K562 (cell line): ENCODE measurements around the gene ABCB9. TPM values are rescaled to one million over a fixed set of nuclear protein-coding genes. Genes with fewer than 3 reads are reported as not detected.

Experiments used
- CBX2 ChIP-seq: fragments of 200-600 bp; sonication (generic); IDR thresholded peaks from one replicate; pipeline ENCODE4 v1.6.1; 2012; ENCODE audit warnings: mild to moderate bottlenecking, low read length, inconsistent platforms; ENCODE audit not compliant: insufficient read depth, poor library complexity, severe bottlenecking
- GATAD2A ChIP-seq: fragments of 450-650 bp; IDR thresholded peaks from 2 replicates; pipeline ENCODE4 v1.6.1; 2017
- KLF1 ChIP-seq: fragments of 450-650 bp; IDR thresholded peaks from 2 replicates; pipeline ENCODE4 v1.6.1; 2016; ENCODE audit warnings: missing genetic modification characterization, missing compliant biosample characterization
- NFATC3 ChIP-seq: fragments of 450-650 bp; IDR thresholded peaks from 2 replicates; pipeline ENCODE4 v1.6.1; 2017; ENCODE audit warnings: mild to moderate bottlenecking
- NR1H2 ChIP-seq: sonication (generic); formaldehyde crosslinking; IDR thresholded peaks from 2 replicates; pipeline ENCODE4 v1.4.0; 2020; ENCODE audit warnings: mild to moderate bottlenecking, missing genetic modification reagents
- SNRNP70 ChIP-seq: fragments of 200-400 bp; formaldehyde crosslinking; optimal IDR thresholded peaks from 2 replicates; pipeline ENCODE3; 2017; ENCODE audit warnings: low read depth, low read length
- STAT5B ChIP-seq: fragments of 250-450 bp; sonication (Bioruptor Pico); IDR thresholded peaks from 2 replicates; pipeline ENCODE4 v1.8.0; 2021; ENCODE audit warnings: mild to moderate bottlenecking, inconsistent platforms
- ZBTB8A ChIP-seq: fragments of 450-650 bp; IDR thresholded peaks from 2 replicates; pipeline ENCODE4 v1.6.1; 2018; ENCODE audit warnings: mild to moderate bottlenecking, moderate library complexity; ENCODE audit not compliant: partially characterized antibody
- ZNF280A ChIP-seq: fragments of 450-650 bp; IDR thresholded peaks from 2 replicates; pipeline ENCODE4 v1.6.1; 2018; ENCODE audit warnings: mild to moderate bottlenecking, low read depth; ENCODE audit not compliant: partially characterized antibody
- ZNF316 ChIP-seq: fragments of 450-650 bp; IDR thresholded peaks from 2 replicates; pipeline ENCODE4 v1.6.1; 2016
- ZNF507 ChIP-seq: conservative IDR thresholded peaks from 2 replicates; pipeline ENCODE4 v1.6.1; 2017; ENCODE audit warnings: missing genetic modification characterization, missing compliant biosample characterization
- polyA plus RNA-seq, 8 experiments: library from polyadenylated mRNA; depleted of rRNA in 4 of 8; stranded (reverse) in 5 of 8; unstranded in 3 of 8; fragments of >200 nt; fragmentation: Nextera tagmentation in 2 of 8; fragmentation: Illumina TruSeq in 1 of 8; extraction: Ambion mirVana in 2 of 8; extraction: Trizol in 1 of 8; gene quantifications; 2 replicates each; pipeline versions ENCODE4 v1.2.1 to v1.2.3, GENCODE V29; 2011 to 2014; ENCODE audit warnings: inconsistent platforms in 1 of 8, missing spikeins in 1 of 8
- total RNA-seq, 7 experiments: library from RNA; depleted of rRNA in 6 of 7; stranded (reverse); fragments of >200 nt in 6 of 7; fragmentation: Illumina TruSeq in 2 of 7; extraction: Trizol in 2 of 7; gene quantifications; 2 replicates each; pipeline versions ENCODE4 v1.2.1 to v1.2.3, GENCODE V29; 2011 to 2021; ENCODE audit warnings: low replicate concordance in 1 of 7
- TF ChIP-seq, protein P1 (sequence below): sonication (generic); formaldehyde crosslinking; IDR thresholded peaks from 2 replicates; pipeline ENCODE4 v1.8.0; 2022; ENCODE audit warnings: missing genetic modification reagents, mild to moderate bottlenecking, borderline replicate concordance
- TF ChIP-seq, protein P2 (sequence below): fragments of 450-650 bp; formaldehyde crosslinking; IDR thresholded peaks from 2 replicates; pipeline ENCODE4 v1.4.0; 2020; ENCODE audit warnings: mild to moderate bottlenecking, moderate library complexity
- TF ChIP-seq, protein P3 (sequence below): fragments of 250-450 bp; sonication (Bioruptor Pico); IDR thresholded peaks from 2 replicates; pipeline ENCODE4 v1.6.1; 2021; ENCODE audit warnings: mild to moderate bottlenecking
- TF ChIP-seq, protein P4 (sequence below): sonication (generic); formaldehyde crosslinking; IDR thresholded peaks from 2 replicates; pipeline ENCODE4 v1.9.0; 2022; ENCODE audit warnings: mild to moderate bottlenecking, missing genetic modification reagents
- TF ChIP-seq, protein P5 (sequence below): fragments of 450-650 bp; IDR thresholded peaks from 2 replicates; pipeline ENCODE4 v1.6.1; 2016; ENCODE audit warnings: borderline replicate concordance

The ABCB9 gene
- total and polyA plus RNA-seq, 9 of the 15 experiments (the other 6 are each of a cell fraction or from before 2014, with no cell fraction given): 0.20 to 12.6 (median 6.2) TPM

DNA sequence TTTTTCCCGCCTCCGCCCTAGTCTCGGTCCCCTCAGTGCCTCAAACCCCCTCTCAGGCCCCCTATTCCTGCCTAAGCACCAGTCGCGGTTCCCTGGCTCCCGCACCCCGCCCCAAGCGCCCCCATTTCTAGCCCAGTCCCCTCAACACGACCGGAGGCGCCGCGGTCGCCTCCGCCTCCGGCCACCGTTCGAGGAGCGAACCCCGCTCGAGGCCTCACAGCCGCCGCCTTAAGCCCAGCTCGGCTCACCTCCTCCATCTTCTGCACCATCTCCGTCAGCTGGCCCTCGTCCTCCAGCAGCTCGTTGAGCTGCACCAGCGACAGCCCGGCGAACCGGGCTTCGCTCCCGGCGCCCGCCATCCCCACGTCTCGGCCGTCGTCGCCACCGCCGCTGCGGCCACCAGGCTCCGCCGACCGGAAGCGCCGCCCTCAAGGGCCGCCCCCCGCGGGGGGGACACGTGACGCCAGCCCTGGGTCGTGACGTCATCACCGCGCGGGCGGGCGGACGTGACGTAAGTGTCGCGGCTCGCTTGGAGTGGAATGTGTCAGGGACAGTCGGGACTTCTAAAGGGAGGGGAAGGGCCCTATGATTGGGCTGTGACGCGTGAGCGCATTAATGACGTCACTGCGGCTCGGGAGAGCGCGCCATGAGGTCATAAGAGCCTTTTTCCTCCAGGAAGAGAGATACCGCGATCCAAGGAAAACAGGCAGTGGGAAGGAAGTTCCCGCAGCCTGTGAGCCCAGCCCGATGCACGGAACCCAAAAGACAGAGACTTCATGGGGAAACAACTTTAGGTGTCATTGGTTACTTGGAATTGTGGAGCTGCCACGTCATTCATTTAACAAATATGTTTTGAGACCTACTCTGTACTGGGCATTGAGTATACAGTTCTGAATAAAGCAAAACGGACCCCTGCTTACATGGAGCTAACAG lies 70.3 kb downstream of the ABCB9 start, which contains the start of gene VPS37B (continued):
- TF ChIP-seq, protein P1, sequence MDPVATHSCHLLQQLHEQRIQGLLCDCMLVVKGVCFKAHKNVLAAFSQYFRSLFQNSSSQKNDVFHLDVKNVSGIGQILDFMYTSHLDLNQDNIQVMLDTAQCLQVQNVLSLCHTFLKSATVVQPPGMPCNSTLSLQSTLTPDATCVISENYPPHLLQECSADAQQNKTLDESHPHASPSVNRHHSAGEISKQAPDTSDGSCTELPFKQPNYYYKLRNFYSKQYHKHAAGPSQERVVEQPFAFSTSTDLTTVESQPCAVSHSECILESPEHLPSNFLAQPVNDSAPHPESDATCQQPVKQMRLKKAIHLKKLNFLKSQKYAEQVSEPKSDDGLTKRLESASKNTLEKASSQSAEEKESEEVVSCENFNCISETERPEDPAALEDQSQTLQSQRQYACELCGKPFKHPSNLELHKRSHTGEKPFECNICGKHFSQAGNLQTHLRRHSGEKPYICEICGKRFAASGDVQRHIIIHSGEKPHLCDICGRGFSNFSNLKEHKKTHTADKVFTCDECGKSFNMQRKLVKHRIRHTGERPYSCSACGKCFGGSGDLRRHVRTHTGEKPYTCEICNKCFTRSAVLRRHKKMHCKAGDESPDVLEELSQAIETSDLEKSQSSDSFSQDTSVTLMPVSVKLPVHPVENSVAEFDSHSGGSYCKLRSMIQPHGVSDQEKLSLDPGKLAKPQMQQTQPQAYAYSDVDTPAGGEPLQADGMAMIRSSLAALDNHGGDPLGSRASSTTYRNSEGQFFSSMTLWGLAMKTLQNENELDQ (CRISPR knock-in tag): 0 out of 2 replicates have a peak, but pooled peaks have one; percentile 74
- TF ChIP-seq, protein P2, sequence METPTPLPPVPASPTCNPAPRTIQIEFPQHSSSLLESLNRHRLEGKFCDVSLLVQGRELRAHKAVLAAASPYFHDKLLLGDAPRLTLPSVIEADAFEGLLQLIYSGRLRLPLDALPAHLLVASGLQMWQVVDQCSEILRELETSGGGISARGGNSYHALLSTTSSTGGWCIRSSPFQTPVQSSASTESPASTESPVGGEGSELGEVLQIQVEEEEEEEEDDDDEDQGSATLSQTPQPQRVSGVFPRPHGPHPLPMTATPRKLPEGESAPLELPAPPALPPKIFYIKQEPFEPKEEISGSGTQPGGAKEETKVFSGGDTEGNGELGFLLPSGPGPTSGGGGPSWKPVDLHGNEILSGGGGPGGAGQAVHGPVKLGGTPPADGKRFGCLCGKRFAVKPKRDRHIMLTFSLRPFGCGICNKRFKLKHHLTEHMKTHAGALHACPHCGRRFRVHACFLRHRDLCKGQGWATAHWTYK (CRISPR knock-in tag): 0 out of 2 replicates have a peak, but pooled peaks have one; percentile 60
- TF ChIP-seq, protein P3, sequence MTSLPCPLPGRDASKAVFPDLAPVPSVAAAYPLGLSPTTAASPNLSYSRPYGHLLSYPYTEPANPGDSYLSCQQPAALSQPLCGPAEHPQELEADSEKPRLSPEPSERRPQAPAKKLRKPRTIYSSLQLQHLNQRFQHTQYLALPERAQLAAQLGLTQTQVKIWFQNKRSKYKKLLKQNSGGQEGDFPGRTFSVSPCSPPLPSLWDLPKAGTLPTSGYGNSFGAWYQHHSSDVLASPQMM (CRISPR knock-in tag): no peak
- TF ChIP-seq ZBTB8A (no peak), CBX2 (no peak), SNRNP70 (no peak), STAT5B (CRISPR knock-in tag) (no peak), ZNF316 (no peak), ZNF280A (no peak), NFATC3 (no peak), ZNF507 (tag) (no peak), GATAD2A (peak; percentile 78; the same call in 1 of the 2 replicates), NR1H2 (CRISPR knock-in tag) (no peak), KLF1 (tag) (peak; percentile 79; the same call in 1 of the 2 replicates)
- TF ChIP-seq, protein P4, sequence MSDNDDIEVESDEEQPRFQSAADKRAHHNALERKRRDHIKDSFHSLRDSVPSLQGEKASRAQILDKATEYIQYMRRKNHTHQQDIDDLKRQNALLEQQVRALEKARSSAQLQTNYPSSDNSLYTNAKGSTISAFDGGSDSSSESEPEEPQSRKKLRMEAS (CRISPR knock-in tag): peak; percentile 87
- TF ChIP-seq, protein P5, sequence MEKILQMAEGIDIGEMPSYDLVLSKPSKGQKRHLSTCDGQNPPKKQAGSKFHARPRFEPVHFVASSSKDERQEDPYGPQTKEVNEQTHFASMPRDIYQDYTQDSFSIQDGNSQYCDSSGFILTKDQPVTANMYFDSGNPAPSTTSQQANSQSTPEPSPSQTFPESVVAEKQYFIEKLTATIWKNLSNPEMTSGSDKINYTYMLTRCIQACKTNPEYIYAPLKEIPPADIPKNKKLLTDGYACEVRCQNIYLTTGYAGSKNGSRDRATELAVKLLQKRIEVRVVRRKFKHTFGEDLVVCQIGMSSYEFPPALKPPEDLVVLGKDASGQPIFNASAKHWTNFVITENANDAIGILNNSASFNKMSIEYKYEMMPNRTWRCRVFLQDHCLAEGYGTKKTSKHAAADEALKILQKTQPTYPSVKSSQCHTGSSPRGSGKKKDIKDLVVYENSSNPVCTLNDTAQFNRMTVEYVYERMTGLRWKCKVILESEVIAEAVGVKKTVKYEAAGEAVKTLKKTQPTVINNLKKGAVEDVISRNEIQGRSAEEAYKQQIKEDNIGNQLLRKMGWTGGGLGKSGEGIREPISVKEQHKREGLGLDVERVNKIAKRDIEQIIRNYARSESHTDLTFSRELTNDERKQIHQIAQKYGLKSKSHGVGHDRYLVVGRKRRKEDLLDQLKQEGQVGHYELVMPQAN: no peak; the same call in 1 of the 2 replicates
